Glutamatergic neuron (in vitro differentiated cells): ENCODE measurements around the gene ZNRF1. TPM values are rescaled to one million over a fixed set of nuclear protein-coding genes. Genes with fewer than 3 reads are reported as not detected.

Experiments used
- DNase-seq: peaks from one replicate; pipeline ENCODE4 v3.0.0; 2022
- H3K27ac Mint-ChIP-seq: one replicate; pipeline ENCODE4 v1.8.0; 2020; ENCODE audit warnings: mild to moderate bottlenecking, mixed read lengths, inconsistent platforms; ENCODE audit not compliant: unreplicated experiment
- H3K27me3 Mint-ChIP-seq: one replicate; pipeline ENCODE4 v1.8.0; 2020; ENCODE audit warnings: mild to moderate bottlenecking, moderate library complexity, mixed read lengths, inconsistent platforms; ENCODE audit not compliant: unreplicated experiment
- H3K36me3 Mint-ChIP-seq: one replicate; pipeline ENCODE4 v1.8.0; 2020; ENCODE audit warnings: mild to moderate bottlenecking, mixed read lengths, inconsistent platforms; ENCODE audit not compliant: unreplicated experiment
- H3K4me1 Mint-ChIP-seq: one replicate; pipeline ENCODE4 v1.8.0; 2020; ENCODE audit warnings: mild to moderate bottlenecking, low read depth, mixed read lengths, inconsistent platforms; ENCODE audit not compliant: unreplicated experiment
- H3K4me3 Mint-ChIP-seq: one replicate; pipeline ENCODE4 v1.8.0; 2020; ENCODE audit warnings: mild to moderate bottlenecking, mixed read lengths, inconsistent platforms; ENCODE audit not compliant: unreplicated experiment
- H3K9me3 Mint-ChIP-seq: one replicate; pipeline ENCODE4 v1.8.0; 2020; ENCODE audit warnings: mild to moderate bottlenecking, moderate library complexity, mixed read lengths, inconsistent platforms; ENCODE audit not compliant: unreplicated experiment
- CTCF ChIP-seq: fragments of 200-600 bp; sonication (generic); IDR thresholded peaks from one replicate; pipeline ENCODE4 v1.5.0; 2021; ENCODE audit not compliant: partially characterized antibody, unreplicated experiment
- total RNA-seq: library from RNA; stranded (reverse); fragmentation: NEBNext Ultra II Directional; extraction: Animal tissue kit (Norgen Biotek cat#: 25700); gene quantifications from one replicate; pipeline ENCODE4 v1.2.1, GENCODE V29; 2021; ENCODE audit not compliant: unreplicated experiment

ZNRF1 gene
- total RNA-seq, 1 donor from 2014 or later, result 55.3 TPM

- H3K4me3 Mint-ChIP-seq, result no peak overlapping the region
- no peak for TF ChIP-seq CTCF
- no peaks in the 10 kb centered on the region for H3K36me3 Mint-ChIP-seq
- no peaks in the 10 kb centered on the region for H3K4me1 Mint-ChIP-seq
- H3K9me3 Mint-ChIP-seq, result peaks cover 2% of the 10 kb centered on the region
- H3K27me3 Mint-ChIP-seq, result no peaks in the 10 kb centered on the region
- no peak for DNase-seq
- H3K27ac Mint-ChIP-seq, result no peak overlapping the region
Observed at GRCh38 chr16:74991593-74992403, 7.0 kb upstream of the ZNRF1 start.

- no peak for TF ChIP-seq CTCF
- Mint-ChIP-seq H3K27ac (no peak overlapping the region), H3K4me3 (no peak overlapping the region), H3K4me1 (peaks cover 7% of the 10 kb centered on the region), H3K9me3 (peaks cover 8% of the 10 kb centered on the region), H3K36me3 (no peaks in the 10 kb centered on the region), H3K27me3 (peaks cover 9% of the 10 kb centered on the region)
- DNase-seq, result no peak
Observed at GRCh38 chr16:74995986-74996385, 2.8 kb upstream of the ZNRF1 start.

GRCh38 chr16:74997042-74997491 is 1.8 kb upstream of the ZNRF1 start:
- DNase-seq, result no peak
- no peak overlapping the region for H3K27ac Mint-ChIP-seq
- peaks cover 9% of the 10 kb centered on the region for H3K9me3 Mint-ChIP-seq
- H3K4me1 Mint-ChIP-seq, result peaks cover 12% of the 10 kb centered on the region
- no peaks in the 10 kb centered on the region for H3K36me3 Mint-ChIP-seq
- H3K27me3 Mint-ChIP-seq, result peaks cover 9% of the 10 kb centered on the region
- no peak for TF ChIP-seq CTCF
- H3K4me3 Mint-ChIP-seq, result no peak overlapping the region

GRCh38 chr16:74999219-74999608 is 390 bp downstream of the ZNRF1 start:
- Mint-ChIP-seq H3K4me1 (peaks cover 19% of the 10 kb centered on the region), H3K27ac (peak overlapping the region; percentile 38), H3K9me3 (peaks cover 9% of the 10 kb centered on the region), H3K4me3 (peak overlapping the region; percentile 84), H3K36me3 (no peaks in the 10 kb centered on the region), H3K27me3 (peaks cover 13% of the 10 kb centered on the region)
- no peak for DNase-seq
- no peak for TF ChIP-seq CTCF
